Stomach (tissue), 9 donors: ENCODE data around the gene VPS39. TPM values are rescaled to one million over a fixed set of nuclear protein-coding genes. Genes with fewer than 3 reads are reported as not detected.

Experiments
- DNase-seq, 2 donors: peaks; one replicate each; pipeline versions ENCODE4 v3.0.0 to v3.0.0-alpha.2; 2013 to 2019
- H3K27ac ChIP-seq, 5 donors: fragments of 200-600 bp in 4 of 5; sonication (generic) in 4 of 5; one replicate each; pipeline ENCODE4 v1.5.1; 2013 to 2019; ENCODE audit warnings: mild to moderate bottlenecking in 1 of 5, moderate library complexity in 1 of 5
- H3K27me3 ChIP-seq, 3 donors: fragments of 200-600 bp; sonication (generic); one replicate each; pipeline ENCODE4 v1.5.1; 2017 to 2019; ENCODE audit warnings: mixed run types in 1 of 3
- H3K36me3 ChIP-seq, 4 donors: fragments of 200-600 bp; sonication (generic); 1 replicate in 3 of 4; 2 replicates in 1 of 4; pipeline ENCODE4 v1.5.1; 2016 to 2019
- H3K4me1 ChIP-seq, 4 donors: fragments of 200-600 bp; sonication (generic); one replicate each; pipeline ENCODE4 v1.5.1; 2016 to 2019
- H3K4me3 ChIP-seq, 4 donors: fragments of 200-600 bp; sonication (generic) in 3 of 4; one replicate each; pipeline ENCODE4 v1.5.1; 2016 to 2019; ENCODE audit warnings: mild to moderate bottlenecking in 1 of 4
- H3K9me3 ChIP-seq, 4 donors: fragments of 200-600 bp; sonication (generic); one replicate each; pipeline ENCODE4 v1.5.1; 2016 to 2019
- EP300 ChIP-seq: sonication (generic); formaldehyde crosslinking; IDR thresholded peaks from one replicate; pipeline ENCODE4 v1.6.1; 2017; ENCODE audit warnings: antibody characterized with exemption
- POLR2A ChIP-seq, 4 donors: fragments of 450-650 bp; IDR thresholded peaks; one replicate each; pipeline ENCODE4 v1.6.1; 2016; ENCODE audit warnings: antibody characterized with exemption in 4 of 4, control low read depth in 2 of 4, mild to moderate bottlenecking in 1 of 4, moderate library complexity in 1 of 4
- POLR2AphosphoS5 ChIP-seq, 3 donors: sonication (generic); formaldehyde crosslinking; IDR thresholded peaks; one replicate each; pipeline ENCODE4 v1.6.1; 2016; ENCODE audit warnings: antibody characterized with exemption in 3 of 3
- WGBS, 5 donors: extraction: QIAGEN DNeasy Blood & Tissue Kit in 3 of 5; methylation state at CpG; one replicate each; pipeline versions ENCODE4 v1.1.5 to v1.1.7; 2013 to 2018; 5-methylcytosine and 5-hydroxymethylcytosine counted together
- intact Hi-C: fragments of 100-400 bp; cut with DNase I; formaldehyde crosslinking; loops from one replicate; pipeline ENCODE4 v1.15.1; 2023; ENCODE audit warnings: low total_unique reads
- polyA plus RNA-seq, 3 donors: library from polyadenylated mRNA; stranded (reverse); fragments of 200-250 nt; gene quantifications; one replicate each; pipeline ENCODE4 v1.2.3, GENCODE V29; 2013
- total RNA-seq, 5 donors: library from RNA; depleted of rRNA; stranded (reverse); fragments of >200 nt; gene quantifications; one replicate each; pipeline versions ENCODE4 v1.1.0 to v1.2.3, GENCODE V29; 2014 to 2016
- TF ChIP-seq, protein P1 (sequence below), 7 experiments: fragments of 450-650 bp in 4 of 7; fragments of 200-600 bp in 3 of 7; sonication (generic) in 3 of 7; IDR thresholded peaks; one replicate each; pipeline ENCODE4 v1.5.1; 2016 to 2019; ENCODE audit warnings: antibody characterized with exemption in 7 of 7, control low read depth in 2 of 7, mild to moderate bottlenecking in 1 of 7
- donor health status: healthy with polysubstance abuse.
- donor health status: Bipolar disorder and iron deficiency.
- donor health status: healthy.

VPS39 gene
- total and polyA plus RNA-seq, 8 donors, result 22.2 to 635 (median 74.3) TPM

DNA sequence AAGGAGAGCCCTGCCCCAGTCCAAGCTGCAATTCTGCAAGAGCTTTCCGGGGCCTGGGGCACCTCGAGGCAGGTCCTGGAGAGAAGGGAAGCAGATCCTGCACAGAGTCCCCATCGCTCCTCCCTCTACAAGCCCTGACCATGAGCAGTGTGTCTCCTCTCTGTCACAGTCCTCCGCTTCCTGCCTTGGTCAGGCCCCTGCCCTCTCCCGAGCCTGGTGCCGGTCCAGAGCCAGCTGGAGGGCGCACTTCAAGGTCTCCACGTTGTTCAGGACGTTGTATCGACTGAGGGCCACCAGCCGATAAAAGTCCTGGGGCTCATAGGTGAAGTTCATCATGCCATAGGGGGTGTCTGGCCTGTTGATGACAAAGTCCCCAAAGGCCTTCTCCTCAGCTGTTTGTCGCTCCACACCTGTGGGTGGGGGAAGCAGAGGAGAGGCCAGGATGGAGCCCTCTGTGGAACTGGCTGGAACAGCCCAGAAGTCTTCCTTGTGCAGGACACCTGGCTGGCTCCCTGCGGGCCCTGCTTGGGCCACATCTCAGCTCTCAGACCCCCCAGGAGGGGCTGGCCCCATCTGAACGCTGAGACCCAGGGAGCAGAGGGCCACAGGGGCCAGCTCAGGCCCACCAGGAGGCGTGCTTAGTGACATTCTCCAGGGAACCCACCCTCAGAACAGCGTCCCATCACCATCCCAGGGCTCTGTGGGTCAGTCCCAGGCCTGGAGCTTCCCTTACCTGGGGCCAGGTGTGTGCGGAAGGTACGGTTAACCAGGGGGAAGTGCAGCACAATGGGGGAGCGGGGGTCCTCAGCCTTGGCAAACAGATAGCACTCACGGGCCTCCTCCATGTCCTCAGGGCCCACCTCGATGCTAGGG lies 66.1 kb downstream of the VPS39 start:
- intact Hi-C loops, result no loop called here
- 83 to 89% (median 87%) methylated on average over 13 to 21 of the region's 21 CpGs for WGBS, 5 donors
- Histone ChIP-seq H3K27me3 (no peaks in the 10 kb centered on the region), H3K4me3 (no peak overlapping the region), H3K27ac (no peak overlapping the region), H3K4me1 (no peaks in the 10 kb centered on the region), H3K9me3 (no peaks in the 10 kb centered on the region), H3K36me3 (no peaks in the 10 kb centered on the region)
- no peak for DNase-seq
- TF ChIP-seq POLR2AphosphoS5 (IDR thresholded peaks at IDR 0.05) (no peak), POLR2A (IDR thresholded peaks at IDR 0.05) (no peak), EP300 (no peak)
- TF ChIP-seq, protein P1, sequence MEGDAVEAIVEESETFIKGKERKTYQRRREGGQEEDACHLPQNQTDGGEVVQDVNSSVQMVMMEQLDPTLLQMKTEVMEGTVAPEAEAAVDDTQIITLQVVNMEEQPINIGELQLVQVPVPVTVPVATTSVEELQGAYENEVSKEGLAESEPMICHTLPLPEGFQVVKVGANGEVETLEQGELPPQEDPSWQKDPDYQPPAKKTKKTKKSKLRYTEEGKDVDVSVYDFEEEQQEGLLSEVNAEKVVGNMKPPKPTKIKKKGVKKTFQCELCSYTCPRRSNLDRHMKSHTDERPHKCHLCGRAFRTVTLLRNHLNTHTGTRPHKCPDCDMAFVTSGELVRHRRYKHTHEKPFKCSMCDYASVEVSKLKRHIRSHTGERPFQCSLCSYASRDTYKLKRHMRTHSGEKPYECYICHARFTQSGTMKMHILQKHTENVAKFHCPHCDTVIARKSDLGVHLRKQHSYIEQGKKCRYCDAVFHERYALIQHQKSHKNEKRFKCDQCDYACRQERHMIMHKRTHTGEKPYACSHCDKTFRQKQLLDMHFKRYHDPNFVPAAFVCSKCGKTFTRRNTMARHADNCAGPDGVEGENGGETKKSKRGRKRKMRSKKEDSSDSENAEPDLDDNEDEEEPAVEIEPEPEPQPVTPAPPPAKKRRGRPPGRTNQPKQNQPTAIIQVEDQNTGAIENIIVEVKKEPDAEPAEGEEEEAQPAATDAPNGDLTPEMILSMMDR (IDR thresholded peaks at IDR 0.05), result no peak

DNA sequence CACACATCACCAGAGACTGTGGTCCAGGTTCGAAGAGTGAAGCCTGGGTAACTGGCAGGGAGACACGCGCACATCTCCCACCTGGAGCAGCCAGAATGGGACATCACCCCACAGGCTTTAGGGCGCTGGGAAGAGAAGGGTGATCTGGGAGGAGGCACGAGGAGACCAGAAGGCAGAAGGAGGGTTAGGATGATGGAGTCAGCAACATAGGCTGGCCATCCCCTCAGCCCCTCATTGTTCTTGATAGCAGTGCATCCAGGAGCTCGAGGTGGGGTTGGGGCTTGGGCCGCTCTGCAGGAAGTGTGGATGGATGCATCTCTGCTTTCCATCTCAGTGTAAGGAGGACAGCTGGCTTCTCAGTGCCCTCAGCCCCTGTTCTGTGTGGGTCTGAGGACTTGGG lies 66.9 kb downstream of the VPS39 start:
- intact Hi-C loops, result no loop called here
- no peaks in the 10 kb centered on the region for H3K27me3 ChIP-seq
- no peak overlapping the region for H3K27ac ChIP-seq
- no peaks in the 10 kb centered on the region for H3K36me3 ChIP-seq
- TF ChIP-seq EP300 (no peak), POLR2A (IDR thresholded peaks at IDR 0.05) (no peak)
- TF ChIP-seq, protein P1 (IDR thresholded peaks at IDR 0.05), result no peak
- H3K4me1 ChIP-seq, result no peaks in the 10 kb centered on the region
- 90 to 93% (median 92%) methylated on average over 7 of the region's 7 CpGs for WGBS, 5 donors
- H3K4me3 ChIP-seq, result no peak overlapping the region
- DNase-seq, result no peak
- H3K9me3 ChIP-seq, result no peaks in the 10 kb centered on the region

DNA sequence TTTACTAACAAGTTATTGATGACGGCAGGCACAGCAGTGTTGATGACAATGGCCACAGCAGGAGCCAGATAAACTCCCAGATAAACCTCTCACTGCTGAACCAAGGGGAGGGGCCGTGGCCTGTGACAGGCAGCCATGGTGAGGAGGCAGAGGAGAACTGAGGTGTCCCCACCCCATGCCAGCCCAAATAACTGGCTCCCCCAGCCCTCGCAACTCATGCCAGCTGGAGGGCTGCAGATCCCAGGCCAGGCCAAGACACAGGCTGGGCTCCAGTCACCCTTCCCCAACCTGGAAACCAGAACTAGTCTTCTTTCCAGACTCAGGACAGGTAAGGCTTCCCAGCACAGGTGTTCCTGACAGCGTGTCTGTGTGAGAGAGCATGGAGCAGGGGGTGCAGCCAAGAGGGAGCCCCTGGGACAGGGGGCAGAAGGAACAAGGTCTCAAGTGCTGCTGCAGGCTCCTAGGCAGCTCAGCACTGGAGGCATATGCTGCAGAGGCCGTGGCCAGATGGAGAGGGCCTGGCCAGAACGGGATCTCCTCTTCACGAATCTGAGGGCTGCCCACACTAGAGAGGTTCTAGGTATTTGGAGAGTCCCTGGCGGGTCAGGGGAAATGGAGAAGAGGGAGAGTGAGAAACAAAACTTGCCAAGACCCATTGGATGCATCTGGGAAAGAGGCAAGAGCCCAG lies 67.6 kb downstream of the VPS39 start:
- Histone ChIP-seq H3K27me3 (no peaks in the 10 kb centered on the region), H3K4me1 (no peaks in the 10 kb centered on the region), H3K9me3 (no peaks in the 10 kb centered on the region), H3K27ac (no peak overlapping the region), H3K4me3 (no peak overlapping the region), H3K36me3 (no peaks in the 10 kb centered on the region)
- TF ChIP-seq, protein P1 (IDR thresholded peaks at IDR 0.05), result no peak
- TF ChIP-seq EP300 (no peak), POLR2A (IDR thresholded peaks at IDR 0.05) (no peak), POLR2AphosphoS5 (IDR thresholded peaks at IDR 0.05) (no peak)
- intact Hi-C loops, result no loop called here
- 79 to 86% (median 82%) methylated on average over 8 of the region's 8 CpGs for WGBS, 5 donors
- no peak for DNase-seq

DNA sequence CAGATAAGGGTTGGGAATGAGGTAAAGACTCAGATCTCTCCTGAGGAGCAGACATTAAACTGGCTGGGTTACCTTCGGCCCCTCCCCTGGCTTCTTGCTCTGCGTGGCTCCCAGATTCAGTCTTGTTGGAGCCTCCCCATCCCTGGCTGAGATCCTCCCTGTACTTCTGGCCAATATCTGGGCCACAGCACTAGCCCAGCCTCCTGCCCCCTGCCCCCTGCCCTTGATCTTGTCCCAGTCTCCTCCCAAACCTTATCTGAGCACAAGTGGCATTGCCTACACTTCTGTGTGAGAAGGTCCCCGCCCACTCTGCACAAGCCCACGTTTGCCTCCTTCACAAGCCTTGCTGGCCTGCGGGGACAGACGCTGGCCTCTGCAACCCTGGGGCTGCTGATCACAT lies 68.5 kb downstream of the VPS39 start:
- Histone ChIP-seq H3K27me3 (no peaks in the 10 kb centered on the region), H3K27ac (no peak overlapping the region), H3K36me3 (no peaks in the 10 kb centered on the region), H3K9me3 (no peaks in the 10 kb centered on the region), H3K4me1 (no peaks in the 10 kb centered on the region), H3K4me3 (no peak overlapping the region)
- WGBS, 5 donors, result 66 to 74% (median 72%) methylated on average over 6 of the region's 6 CpGs
- TF ChIP-seq, protein P1 (IDR thresholded peaks at IDR 0.05), result no peak
- TF ChIP-seq EP300 (no peak), POLR2A (IDR thresholded peaks at IDR 0.05) (no peak), POLR2AphosphoS5 (IDR thresholded peaks at IDR 0.05) (no peak)
- intact Hi-C loops, result loop anchor here (5.0 kb wide), 1 partner anchor 72 kb away; no protein-coding TSS in a partner anchor
- peak in 1 of 2 donors; percentile 15 for DNase-seq
